Measurements from ENCODE around the gene NAGA.

- TF ChIP-seq CTCF (IDR thresholded peaks at IDR 0.05) (no peak), POLR2A (IDR thresholded peaks at IDR 0.05) (no peak)
Observed at GRCh38 chr22:42116848-42117424, 46.3 kb upstream of the NAGA start.

Data from right lobe of liver (tissue), 4 donors.